ENCODE measurements around the gene UBE2J2.

DNA sequence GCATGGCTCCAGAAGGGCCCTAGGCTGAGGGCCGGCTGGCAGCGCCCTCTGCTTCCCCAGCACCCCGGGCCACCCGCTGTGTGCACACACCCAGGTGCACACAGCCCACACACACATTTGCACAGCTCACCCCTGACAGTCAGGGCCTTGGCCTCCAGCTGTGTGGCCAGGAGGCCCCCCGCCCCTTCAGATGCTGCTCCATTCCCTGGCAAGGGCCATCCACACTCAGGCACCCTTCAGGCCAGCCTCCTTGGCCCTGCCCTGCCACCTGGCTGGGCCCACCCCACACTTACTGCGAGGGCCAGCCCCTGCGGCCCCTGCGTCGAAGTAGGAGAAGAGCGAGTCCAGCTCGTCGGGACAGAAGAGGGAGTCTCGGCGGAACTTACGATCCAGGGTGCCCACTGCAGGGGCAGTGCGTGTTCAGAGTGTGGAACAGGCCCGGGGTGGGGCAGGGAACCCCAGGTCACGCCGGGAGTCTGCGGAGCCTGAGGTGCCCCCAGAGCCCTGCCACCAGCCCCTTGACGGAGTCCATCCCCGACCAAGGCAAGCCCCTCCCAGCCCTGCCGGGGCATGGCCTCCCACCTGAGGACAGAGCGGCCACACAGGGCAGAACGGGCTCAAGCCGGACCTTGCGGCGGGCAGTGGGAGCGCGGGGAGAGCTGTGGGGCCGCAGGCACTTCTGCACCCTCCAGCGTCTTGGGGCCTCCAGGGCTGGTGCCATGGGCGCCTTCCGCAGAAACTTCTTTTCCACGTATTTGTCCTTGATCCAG, 21.7 kb upstream of the UBE2J2 start:
- no peak for TF ChIP-seq POLR2A (IDR thresholded peaks at IDR 0.05; ENCODE audit: low read depth, low read length)
- TF ChIP-seq CTCF (conservative IDR thresholded peaks at IDR 0.05; ENCODE audit: low read depth, low read length), result no peak
- no peak for TF ChIP-seq USF2 (IDR thresholded peaks at IDR 0.05; ENCODE audit: low read depth, low read length)
- no peak for TF ChIP-seq CEBPB (IDR thresholded peaks at IDR 0.05; ENCODE audit: low read depth, low read length)
- no peak for TF ChIP-seq RFX5 (IDR thresholded peaks at IDR 0.05; ENCODE audit: low read depth, low read length)
- TF ChIP-seq MAZ (IDR thresholded peaks at IDR 0.05; ENCODE audit: borderline replicate concordance, low read depth, low read length), result no peak
- no peak for TF ChIP-seq FOS (IDR thresholded peaks at IDR 0.05; ENCODE audit: low read depth, low read length)
- no peak for TF ChIP-seq SMC3 (IDR thresholded peaks at IDR 0.05; ENCODE audit: low read depth, low read length)
- no peak for TF ChIP-seq MXI1 (IDR thresholded peaks at IDR 0.05; ENCODE audit: borderline replicate concordance, low read depth, low read length)
- no peak for TF ChIP-seq RAD21 (IDR thresholded peaks at IDR 0.05; ENCODE audit: low read length)
- no peak for TF ChIP-seq NFE2L2 (IDR thresholded peaks at IDR 0.05; ENCODE audit: low read depth, low read length)
- TF ChIP-seq, protein P1, sequence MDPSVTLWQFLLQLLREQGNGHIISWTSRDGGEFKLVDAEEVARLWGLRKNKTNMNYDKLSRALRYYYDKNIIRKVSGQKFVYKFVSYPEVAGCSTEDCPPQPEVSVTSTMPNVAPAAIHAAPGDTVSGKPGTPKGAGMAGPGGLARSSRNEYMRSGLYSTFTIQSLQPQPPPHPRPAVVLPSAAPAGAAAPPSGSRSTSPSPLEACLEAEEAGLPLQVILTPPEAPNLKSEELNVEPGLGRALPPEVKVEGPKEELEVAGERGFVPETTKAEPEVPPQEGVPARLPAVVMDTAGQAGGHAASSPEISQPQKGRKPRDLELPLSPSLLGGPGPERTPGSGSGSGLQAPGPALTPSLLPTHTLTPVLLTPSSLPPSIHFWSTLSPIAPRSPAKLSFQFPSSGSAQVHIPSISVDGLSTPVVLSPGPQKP (IDR thresholded peaks at IDR 0.05; ENCODE audit: borderline replicate concordance, low read depth, low read length), result no peak

Data from IMR-90 (cell line).